ENCODE measurements around the gene C4B. TPM values are rescaled to one million over a fixed set of nuclear protein-coding genes. Genes with fewer than 3 reads are reported as not detected.
"Not testable (repeated sequence)": the region's sequence is repeated elsewhere in the genome, so short reads cannot be mapped to it uniquely, and the experiment has no call there.

The C4B gene
- total RNA-seq, 1 experiment from 2014 or later: 2.7 TPM

DNA sequence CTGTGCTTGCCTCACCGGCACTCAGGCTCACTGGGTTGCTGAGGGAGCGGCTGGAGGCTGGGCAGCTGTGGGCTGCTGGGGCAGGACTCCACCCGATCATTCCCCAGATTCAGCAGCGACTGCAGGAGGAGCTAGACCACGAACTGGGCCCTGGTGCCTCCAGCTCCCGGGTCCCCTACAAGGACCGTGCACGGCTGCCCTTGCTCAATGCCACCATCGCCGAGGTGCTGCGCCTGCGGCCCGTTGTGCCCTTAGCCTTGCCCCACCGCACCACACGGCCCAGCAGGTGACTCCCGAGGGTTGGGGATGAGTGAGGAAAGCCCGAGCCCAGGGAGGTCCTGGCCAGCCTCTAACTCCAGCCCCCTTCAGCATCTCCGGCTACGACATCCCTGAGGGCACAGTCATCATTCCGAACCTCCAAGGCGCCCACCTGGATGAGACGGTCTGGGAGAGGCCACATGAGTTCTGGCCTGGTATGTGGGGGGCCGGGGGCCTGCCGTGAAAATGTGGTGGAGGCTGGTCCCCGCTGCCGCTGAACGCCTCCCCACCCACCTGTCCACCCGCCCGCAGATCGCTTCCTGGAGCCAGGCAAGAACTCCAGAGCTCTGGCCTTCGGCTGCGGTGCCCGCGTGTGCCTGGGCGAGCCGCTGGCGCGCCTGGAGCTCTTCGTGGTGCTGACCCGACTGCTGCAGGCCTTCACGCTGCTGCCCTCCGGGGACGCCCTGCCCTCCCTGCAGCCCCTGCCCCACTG is 25.9 kb downstream of the C4B start:
- not testable (repeated sequence) for H2AK5ac ChIP-seq (ENCODE audit: insufficient read length, low read length); H3K27me3 Mint-ChIP-seq (ENCODE audit: low read depth); H3K27ac ChIP-seq (ENCODE audit: insufficient read length, low read depth, low read length); H2BK120ac ChIP-seq (ENCODE audit: low read depth, low read length, poor library complexity, severe bottlenecking); H3T11ph ChIP-seq (ENCODE audit: low read length); H3K27me3 ChIP-seq (ENCODE audit: insufficient read depth, low read length); H3K79me2 ChIP-seq (ENCODE audit: insufficient read depth, low read length); H2AFZ ChIP-seq (ENCODE audit: low read length); H3K4me3 Mint-ChIP-seq; H3K9ac ChIP-seq (ENCODE audit: extremely low read depth, insufficient read length, low read length); H2BK15ac ChIP-seq (ENCODE audit: low read depth, low read length); H2BK5ac ChIP-seq (ENCODE audit: insufficient read length, low read length); H2BK20ac ChIP-seq (ENCODE audit: low read depth, low read length, poor library complexity, severe bottlenecking); H3K4me1 Mint-ChIP-seq; H3K23me2 ChIP-seq (ENCODE audit: insufficient read length, low read depth, low read length, poor library complexity, severe bottlenecking); H3K4me2 ChIP-seq (ENCODE audit: insufficient read depth, insufficient read length, low read length); DNase-seq; H3K9me3 Mint-ChIP-seq; H3K4me1 ChIP-seq (ENCODE audit: insufficient read depth, low read length); H4K8ac ChIP-seq (replicated peaks; ENCODE audit: insufficient read length, low read depth, low read length); H3K9me3 ChIP-seq (ENCODE audit: control insufficient read depth, low read depth, low read length); H3K36me3 Mint-ChIP-seq (ENCODE audit: insufficient read depth in 1 of 3, low read depth in 3 of 3); H3K18ac ChIP-seq (ENCODE audit: insufficient read length, low read depth, low read length); H2BK12ac ChIP-seq (ENCODE audit: insufficient read length, low read depth, low read length); H3K23ac ChIP-seq (ENCODE audit: insufficient read length, low read depth, low read length); H4K5ac ChIP-seq (ENCODE audit: insufficient read length, low read depth, low read length); H3K79me1 ChIP-seq (ENCODE audit: insufficient read depth, low read depth, low read length, poor library complexity, severe bottlenecking); H3K56ac ChIP-seq (ENCODE audit: insufficient read length, low read depth, low read length); H3K27ac Mint-ChIP-seq; H4K91ac ChIP-seq (ENCODE audit: insufficient read length, low read depth, low read length); H4K20me1 ChIP-seq (ENCODE audit: control insufficient read depth, insufficient read depth, insufficient read length); H3K14ac ChIP-seq (ENCODE audit: insufficient read depth, low read length); H3K4ac ChIP-seq (ENCODE audit: low read depth, low read length)
- no CpG with 5 or more reads among the region's 43 CpGs for WGBS (ENCODE audit: extremely low coverage, insufficient read length, low lambda C conversion rate)

DNA sequence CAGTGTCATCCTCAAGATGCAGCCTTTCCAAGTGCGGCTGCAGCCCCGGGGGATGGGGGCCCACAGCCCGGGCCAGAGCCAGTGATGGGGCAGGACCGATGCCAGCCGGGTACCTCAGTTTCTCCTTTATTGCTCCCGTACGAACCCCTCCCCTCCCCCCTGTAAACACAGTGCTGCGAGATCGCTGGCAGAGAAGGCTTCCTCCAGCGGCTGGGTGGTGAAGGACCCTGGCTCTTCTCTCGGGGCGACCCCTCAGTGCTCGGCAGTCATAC is 26.4 kb downstream of the C4B start:
- H3K9me3 ChIP-seq (ENCODE audit: control insufficient read depth, low read depth, low read length); H2BK120ac ChIP-seq (ENCODE audit: low read depth, low read length, poor library complexity, severe bottlenecking); H3T11ph ChIP-seq (ENCODE audit: low read length); H4K91ac ChIP-seq (ENCODE audit: insufficient read length, low read depth, low read length); H2AFZ ChIP-seq (ENCODE audit: low read length); H2BK20ac ChIP-seq (ENCODE audit: low read depth, low read length, poor library complexity, severe bottlenecking); H3K23ac ChIP-seq (ENCODE audit: insufficient read length, low read depth, low read length); H3K18ac ChIP-seq (ENCODE audit: insufficient read length, low read depth, low read length); H3K4ac ChIP-seq (ENCODE audit: low read depth, low read length); H2BK5ac ChIP-seq (ENCODE audit: insufficient read length, low read length); H3K27ac Mint-ChIP-seq; H3K4me3 Mint-ChIP-seq; H3K4me1 Mint-ChIP-seq; H3K9me3 Mint-ChIP-seq; H3K36me3 Mint-ChIP-seq (ENCODE audit: insufficient read depth in 1 of 3, low read depth in 3 of 3); H3K4me1 ChIP-seq (ENCODE audit: insufficient read depth, low read length); H3K14ac ChIP-seq (ENCODE audit: insufficient read depth, low read length); H3K79me1 ChIP-seq (ENCODE audit: insufficient read depth, low read depth, low read length, poor library complexity, severe bottlenecking); H2AK5ac ChIP-seq (ENCODE audit: insufficient read length, low read length); DNase-seq; H3K56ac ChIP-seq (ENCODE audit: insufficient read length, low read depth, low read length); H3K27ac ChIP-seq (ENCODE audit: insufficient read length, low read depth, low read length); H3K27me3 Mint-ChIP-seq (ENCODE audit: low read depth); H4K5ac ChIP-seq (ENCODE audit: insufficient read length, low read depth, low read length); H4K8ac ChIP-seq (replicated peaks; ENCODE audit: insufficient read length, low read depth, low read length); H3K79me2 ChIP-seq (ENCODE audit: insufficient read depth, low read length); H3K9ac ChIP-seq (ENCODE audit: extremely low read depth, insufficient read length, low read length); H2BK15ac ChIP-seq (ENCODE audit: low read depth, low read length); H2BK12ac ChIP-seq (ENCODE audit: insufficient read length, low read depth, low read length); H3K23me2 ChIP-seq (ENCODE audit: insufficient read length, low read depth, low read length, poor library complexity, severe bottlenecking); H4K20me1 ChIP-seq (ENCODE audit: control insufficient read depth, insufficient read depth, insufficient read length); H3K4me2 ChIP-seq (ENCODE audit: insufficient read depth, insufficient read length, low read length); H3K27me3 ChIP-seq (ENCODE audit: insufficient read depth, low read length): not testable (repeated sequence)
- no CpG with 5 or more reads among the region's 13 CpGs for WGBS (ENCODE audit: extremely low coverage, insufficient read length, low lambda C conversion rate)
